HG02943 (cell line): ENCODE results near the gene SNRNP25.

Experiments used
- ATAC-seq: cut with Tn5 transposase; IDR thresholded peaks from one replicate; pipeline ENCODE4 v1.9.1; 2021; ENCODE audit warnings: mild to moderate bottlenecking, low read depth, moderate library complexity; ENCODE audit not compliant: unreplicated experiment

The SNRNP25 gene

GRCh38 chr16:62283-62967 is 8.8 kb downstream of the SNRNP25 start:
- ATAC-seq: no peak

DNA sequence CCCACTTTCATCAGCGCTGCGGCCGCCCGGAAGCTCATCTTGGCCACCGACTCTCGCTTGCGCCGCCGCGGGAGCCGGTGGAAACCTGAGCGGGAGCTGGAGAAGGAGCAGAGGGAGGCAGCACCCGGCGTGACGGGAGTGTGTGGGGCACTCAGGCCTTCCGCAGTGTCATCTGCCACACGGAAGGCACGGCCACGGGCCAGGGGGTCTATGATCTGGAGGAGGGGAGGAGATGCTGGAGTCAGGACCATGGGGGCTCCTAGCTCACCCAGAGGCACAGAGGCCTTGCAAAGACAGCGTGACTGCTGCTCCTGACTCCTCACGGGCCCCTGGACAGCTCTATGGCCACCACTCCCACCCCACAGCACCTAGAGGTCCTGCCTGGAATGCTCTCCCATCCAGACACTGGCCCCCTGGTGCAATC is 9.4 kb downstream of the SNRNP25 start:
- ATAC-seq: no peak

DNA sequence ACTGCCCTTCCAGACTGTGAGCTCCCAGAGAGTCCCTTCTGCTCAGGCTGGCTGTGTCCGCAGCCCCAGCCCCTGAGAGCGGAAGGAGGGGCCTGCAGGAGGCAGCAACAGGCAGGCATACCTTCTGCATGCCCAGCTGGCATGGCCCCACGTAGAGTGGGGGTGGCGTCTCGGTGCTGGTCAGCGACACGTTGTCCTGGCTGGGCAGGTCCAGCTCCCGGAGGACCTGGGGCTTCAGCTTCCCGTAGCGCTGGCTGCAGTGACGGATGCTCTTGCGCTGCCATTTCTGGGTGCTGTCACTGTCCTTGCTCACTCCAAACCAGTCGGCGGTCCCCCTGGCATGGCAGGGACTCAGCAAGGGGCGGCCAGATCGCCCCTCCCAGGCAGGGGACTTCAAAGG is 9.8 kb downstream of the SNRNP25 start:
- no peak for ATAC-seq

GRCh38 chr16:63998-64913 is 10.6 kb downstream of the SNRNP25 start:
- no peak for ATAC-seq

- no peak for ATAC-seq
Observed at GRCh38 chr16:64914-65255, 11.3 kb downstream of the SNRNP25 start.

GRCh38 chr16:65745-66144 is 12.1 kb downstream of the SNRNP25 start:
- ATAC-seq: no peak

GRCh38 chr16:66309-67182 is 12.9 kb downstream of the SNRNP25 start:
- no peak for ATAC-seq

DNA sequence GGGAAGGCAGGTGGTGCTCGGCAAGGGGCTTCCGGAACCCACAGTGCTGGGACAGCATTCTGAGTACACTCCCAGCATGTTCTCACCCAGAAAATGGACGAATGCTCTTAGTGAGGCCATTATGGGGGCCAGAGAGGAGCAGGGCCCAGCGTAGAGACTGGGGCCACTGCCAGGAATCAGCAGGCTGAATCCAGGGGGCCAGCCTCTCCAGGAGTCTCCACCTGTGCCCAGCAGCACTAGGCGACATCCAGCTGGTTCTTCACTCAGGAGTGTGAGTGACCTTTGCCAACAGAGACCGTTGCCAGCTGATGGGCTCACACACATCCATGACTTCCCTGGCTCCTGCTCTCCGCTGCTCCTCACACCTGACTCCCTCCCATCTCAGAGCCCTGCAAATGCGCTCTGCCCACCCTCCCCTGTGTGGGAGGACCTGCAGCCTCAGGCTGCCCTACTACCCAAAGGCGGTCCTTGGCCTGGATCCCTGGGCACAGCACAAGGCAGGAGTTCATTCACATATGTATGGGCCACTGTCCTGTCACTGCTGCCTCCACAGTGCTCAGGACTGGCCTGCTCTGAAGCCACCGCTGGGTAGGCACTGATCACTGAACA is 13.7 kb downstream of the SNRNP25 start:
- no peak for ATAC-seq

- no peak for ATAC-seq
Observed at GRCh38 chr16:67884-68789, 14.5 kb downstream of the SNRNP25 start.

- ATAC-seq: no peak
Observed at GRCh38 chr16:69181-69580, 15.6 kb downstream of the SNRNP25 start.

GRCh38 chr16:71210-71539 is 17.5 kb downstream of the SNRNP25 start:
- ATAC-seq: no peak

DNA sequence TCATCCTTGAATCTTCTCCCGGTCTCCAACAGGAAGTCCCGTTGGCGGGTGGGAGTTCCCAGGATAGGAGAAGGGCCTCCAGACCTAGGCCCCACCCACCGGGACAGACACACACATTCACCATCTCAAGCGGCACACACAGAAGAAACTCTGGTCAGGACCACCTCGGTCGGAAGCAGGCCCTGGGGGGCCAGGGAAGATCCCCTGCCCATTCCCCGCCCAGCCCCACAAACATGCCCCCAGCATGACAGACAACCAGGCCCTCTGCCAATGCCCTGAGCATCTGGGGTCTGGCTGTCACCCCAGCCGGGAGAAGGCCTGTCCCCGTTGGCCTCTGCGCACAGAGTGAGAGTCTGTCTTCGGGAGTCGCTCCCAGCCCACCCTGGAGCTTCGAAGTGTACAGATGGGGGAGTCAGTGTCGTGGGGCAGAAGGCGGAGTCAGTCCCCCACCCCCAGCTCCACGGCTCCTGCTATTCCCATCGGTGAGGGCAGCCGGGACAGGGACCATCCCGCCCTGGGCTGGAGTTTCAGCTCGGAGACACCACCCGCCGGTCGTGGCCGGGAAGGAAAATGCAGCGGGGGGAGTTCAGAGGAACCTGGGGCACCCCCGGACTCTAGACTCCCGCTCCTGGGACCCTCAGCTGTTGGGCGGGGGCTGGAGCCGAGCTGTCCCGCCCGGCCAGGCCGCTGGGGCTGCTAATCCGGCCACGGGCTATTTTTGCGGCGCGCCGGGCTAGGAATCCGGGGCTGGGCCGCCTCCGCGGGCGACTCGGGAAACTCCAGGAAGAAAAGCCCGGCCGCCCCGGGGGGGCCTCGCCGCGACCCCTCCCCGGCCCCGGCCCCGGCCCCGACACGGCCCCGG is 18.1 kb downstream of the SNRNP25 start:
- ATAC-seq: no peak

GRCh38 chr16:72561-73548 is 19.2 kb downstream of the SNRNP25 start, which contains the start of gene RHBDF1:
Gene RHBDF1, minus strand, starts transcription at chr16:72631. Its CDS starts 7,616 bp downstream, at chr16:65015.
- no peak for ATAC-seq

GRCh38 chr16:74051-74746 is 20.6 kb downstream of the SNRNP25 start:
- ATAC-seq: no peak

GRCh38 chr16:74747-75334 is 21.2 kb downstream of the SNRNP25 start:
- ATAC-seq: no peak
